Activated CD4-positive, alpha-beta T cell treated with anti-CD3 and anti-CD28 coated beads, Interleukin-2, amount 10 ng/mL, durations not matched to agents 24 days and 14 days (primary cell): ENCODE results near the gene DIRAS2. TPM values are rescaled to one million over a fixed set of nuclear protein-coding genes. Genes with fewer than 3 reads are reported as not detected.

ENCODE experiments used
- DNase-seq: peaks from one replicate; pipeline ENCODE4 v3.0.0; 2022
- H3K27ac Mint-ChIP-seq: one replicate; pipeline ENCODE4 v1.8.0; 2022; ENCODE audit warnings: mild to moderate bottlenecking, mixed read lengths
- H3K27me3 Mint-ChIP-seq: one replicate; pipeline ENCODE4 v1.8.0; 2022; ENCODE audit warnings: mixed read lengths
- H3K36me3 Mint-ChIP-seq: one replicate; pipeline ENCODE4 v1.8.0; 2022; ENCODE audit warnings: low read depth, mild to moderate bottlenecking, mixed read lengths
- H3K4me1 Mint-ChIP-seq: one replicate; pipeline ENCODE4 v1.8.0; 2021; ENCODE audit warnings: mixed read lengths
- H3K4me3 Mint-ChIP-seq: one replicate; pipeline ENCODE4 v1.8.0; 2022; ENCODE audit warnings: mild to moderate bottlenecking, moderate library complexity, mixed read lengths
- H3K9me3 Mint-ChIP-seq: one replicate; pipeline ENCODE4 v1.8.0; 2021; ENCODE audit warnings: mixed read lengths
- intact Hi-C: fragments of 100-400 bp; cut with micrococcal nuclease; formaldehyde crosslinking; loops from one replicate; pipeline ENCODE4 v1.15.1; 2023
- total RNA-seq: library from RNA; stranded (reverse); gene quantifications from 2 replicates; pipeline ENCODE4 v1.2.3, GENCODE V29; 2022

The DIRAS2 gene
- total RNA-seq, 1 donor from 2014 or later, result not detected

DNA sequence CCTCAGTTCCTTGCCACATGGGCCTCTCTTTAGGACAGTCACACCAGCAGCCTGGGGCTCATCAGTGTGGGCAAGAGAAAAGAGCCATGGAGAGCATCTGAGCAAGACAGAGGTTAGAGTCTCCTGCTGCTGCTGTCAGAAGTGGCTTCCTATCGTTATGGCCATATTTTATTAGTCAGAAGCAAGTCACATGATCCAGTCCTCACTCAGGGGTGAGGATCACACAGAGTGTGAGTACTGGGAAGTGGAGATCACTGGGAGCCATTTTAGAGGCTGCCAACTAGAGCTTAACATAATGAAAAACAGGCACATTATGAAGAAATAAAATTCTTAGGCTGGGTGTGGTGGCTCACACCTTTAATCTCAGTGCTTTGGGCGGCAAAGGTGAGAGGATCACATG lies 62.0 kb downstream of the DIRAS2 start:
- no peak overlapping the region for H3K27ac Mint-ChIP-seq
- H3K36me3 Mint-ChIP-seq, result no peaks in the 10 kb centered on the region
- no peak for DNase-seq
- H3K4me1 Mint-ChIP-seq, result no peaks in the 10 kb centered on the region
- intact Hi-C loops, result no loop called here
- H3K27me3 Mint-ChIP-seq, result peaks cover 2% of the 10 kb centered on the region
- no peaks in the 10 kb centered on the region for H3K9me3 Mint-ChIP-seq
- no peak overlapping the region for H3K4me3 Mint-ChIP-seq

DNA sequence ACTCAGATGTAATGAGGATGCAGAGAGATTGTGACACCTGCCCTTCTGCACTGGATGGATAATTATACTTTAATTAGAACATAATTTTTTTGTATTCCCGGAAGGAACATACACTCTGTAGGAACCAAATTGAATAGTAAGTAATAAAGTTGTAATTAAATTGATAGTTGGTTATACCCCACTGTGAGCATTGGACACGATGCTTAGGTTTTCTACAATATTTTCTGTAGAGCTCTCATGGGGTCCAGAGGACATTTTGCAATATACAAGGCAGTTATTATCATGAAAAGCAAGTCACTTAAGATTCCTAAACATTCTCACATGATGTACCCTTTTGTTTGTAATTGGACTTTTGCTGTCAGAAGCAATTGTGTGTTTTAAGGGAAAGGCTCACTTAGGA lies 63.4 kb downstream of the DIRAS2 start:
- Mint-ChIP-seq H3K4me1 (no peaks in the 10 kb centered on the region), H3K4me3 (no peak overlapping the region), H3K27me3 (peaks cover 9% of the 10 kb centered on the region), H3K36me3 (no peaks in the 10 kb centered on the region), H3K27ac (no peak overlapping the region), H3K9me3 (no peaks in the 10 kb centered on the region)
- no peak for DNase-seq
- intact Hi-C loops, result no loop called here

DNA sequence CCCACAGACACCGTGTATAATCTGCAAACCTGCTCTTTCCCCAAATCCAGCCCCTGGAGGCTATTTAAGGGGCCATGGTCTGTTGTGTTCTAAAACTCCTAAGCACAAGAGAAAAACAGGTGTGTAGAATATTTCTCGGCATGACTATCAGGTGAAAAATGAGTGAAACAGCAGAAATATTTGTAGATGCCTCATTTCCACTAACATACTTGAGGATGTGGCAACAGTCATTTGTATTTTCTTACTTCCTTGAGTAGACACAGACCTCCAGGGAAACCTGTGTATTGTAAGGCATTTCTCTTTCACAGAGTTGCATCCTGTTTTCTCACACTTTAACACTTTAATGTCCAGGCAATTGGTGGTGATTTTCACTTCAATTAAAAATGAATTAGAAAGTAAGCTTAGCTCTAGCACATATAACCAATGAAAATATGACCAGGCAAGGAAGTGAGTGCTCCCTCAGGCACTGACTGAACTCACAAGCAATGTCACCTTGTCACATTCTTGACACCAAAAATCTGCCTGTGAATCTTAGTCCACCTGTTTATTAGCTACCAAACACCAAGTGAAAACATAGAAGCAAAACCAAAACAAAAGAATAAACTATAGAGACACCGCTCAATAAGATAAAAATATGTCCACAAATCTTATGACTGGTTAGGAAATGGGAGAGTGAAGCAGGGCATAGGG lies 64.4 kb downstream of the DIRAS2 start:
- Mint-ChIP-seq H3K4me3 (no peak overlapping the region), H3K9me3 (no peaks in the 10 kb centered on the region), H3K27me3 (peaks cover 11% of the 10 kb centered on the region), H3K36me3 (no peaks in the 10 kb centered on the region), H3K4me1 (no peaks in the 10 kb centered on the region), H3K27ac (no peak overlapping the region)
- no peak for DNase-seq
- intact Hi-C loops, result no loop called here

DNA sequence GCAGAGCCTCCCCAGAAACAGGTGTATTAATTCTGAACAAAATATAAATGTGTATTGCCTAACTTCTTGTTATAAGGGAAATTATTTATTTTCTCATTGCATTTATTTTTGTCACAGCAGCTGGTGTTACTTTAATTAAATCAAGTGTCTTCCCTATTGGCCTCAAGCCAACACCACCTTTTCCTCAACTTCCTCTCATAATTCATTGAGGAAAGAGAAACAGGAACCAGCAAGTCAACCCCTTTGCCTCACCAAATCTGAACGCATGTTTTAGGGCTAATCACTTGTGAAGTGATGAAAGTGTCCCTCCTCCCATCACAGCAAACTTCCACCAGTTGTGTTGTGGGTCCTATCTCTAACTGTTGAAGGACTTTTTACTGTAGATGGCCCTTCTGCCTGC lies 73.1 kb downstream of the DIRAS2 start:
- Mint-ChIP-seq H3K27ac (no peak overlapping the region), H3K36me3 (no peaks in the 10 kb centered on the region), H3K9me3 (no peaks in the 10 kb centered on the region), H3K4me1 (no peaks in the 10 kb centered on the region), H3K27me3 (peaks cover 25% of the 10 kb centered on the region), H3K4me3 (no peak overlapping the region)
- no peak for DNase-seq
- intact Hi-C loops, result no loop called here

DNA sequence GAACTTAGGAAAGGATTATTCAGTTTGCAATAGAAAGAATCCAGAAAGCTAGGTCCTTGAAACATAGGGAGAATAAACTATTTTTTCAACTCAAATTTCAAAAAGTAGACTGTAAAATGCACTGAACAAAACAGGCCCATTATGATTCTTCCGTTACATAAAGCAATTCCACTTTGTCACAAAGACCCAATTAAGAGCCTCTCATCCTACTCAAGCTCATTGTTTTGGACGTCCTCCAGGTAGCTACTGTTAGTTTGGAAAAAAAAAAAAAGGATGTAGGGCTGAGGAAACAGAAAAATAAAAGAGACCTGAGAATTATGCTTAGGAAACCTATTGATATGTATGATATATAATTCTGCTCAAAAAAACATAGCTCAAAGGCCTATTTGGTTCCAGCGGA lies 74.0 kb downstream of the DIRAS2 start:
- DNase-seq, result no peak
- Mint-ChIP-seq H3K36me3 (no peaks in the 10 kb centered on the region), H3K9me3 (no peaks in the 10 kb centered on the region), H3K4me3 (no peak overlapping the region), H3K27me3 (peaks cover 24% of the 10 kb centered on the region), H3K27ac (no peak overlapping the region), H3K4me1 (no peaks in the 10 kb centered on the region)
- intact Hi-C loops, result no loop called here

DNA sequence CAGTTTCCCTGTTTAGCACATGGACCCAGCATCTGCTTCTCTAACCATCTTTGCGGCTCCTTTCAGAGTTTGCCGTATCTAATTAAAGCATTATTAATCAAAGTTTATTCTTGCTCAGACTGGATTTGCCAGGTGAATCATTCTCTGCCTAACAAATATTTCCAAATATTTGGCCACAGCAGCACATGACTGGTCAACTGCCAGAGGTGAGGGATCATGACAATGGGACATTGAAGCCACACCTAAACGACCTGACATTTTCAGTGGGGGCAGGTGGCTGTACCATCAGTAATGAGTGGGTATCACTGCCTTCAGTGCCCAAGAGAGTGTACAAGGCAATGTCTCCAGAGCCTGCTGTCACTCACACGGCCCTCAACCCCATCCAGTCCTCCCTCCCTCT lies 80.4 kb downstream of the DIRAS2 start:
- Mint-ChIP-seq H3K4me1 (no peaks in the 10 kb centered on the region), H3K27ac (no peak overlapping the region), H3K36me3 (no peaks in the 10 kb centered on the region), H3K27me3 (peaks cover 5% of the 10 kb centered on the region), H3K4me3 (no peak overlapping the region), H3K9me3 (no peaks in the 10 kb centered on the region)
- intact Hi-C loops, result no loop called here
- DNase-seq, result no peak

Other genes starting within 250 kb of the DIRAS2 start
- gene SYK, start 159.0 kb upstream of the DIRAS2 start, total RNA-seq, result 0.05 and 0.16 TPM in 2 replicates